Liver (tissue), 9 donors: ENCODE measurements around the gene RPTOR. TPM values are rescaled to one million over a fixed set of nuclear protein-coding genes. Genes with fewer than 3 reads are reported as not detected.

ENCODE experiments used
- DNase-seq: peaks from one replicate; pipeline ENCODE4 v3.0.0-alpha.2; 2017; ENCODE audit warnings: low spot score
- H3K27ac ChIP-seq, 2 donors: one replicate each; pipeline ENCODE4 v1.7.0; 2013; ENCODE audit warnings: inconsistent platforms in 2 of 2, low read length in 2 of 2, control low read depth in 1 of 2, low read depth in 1 of 2, mild to moderate bottlenecking in 1 of 2
- H3K27me3 ChIP-seq, 4 donors: one replicate each; pipeline versions ENCODE4 v1.6.1 to v1.7.0; 2013; ENCODE audit warnings: low read length in 3 of 4, inconsistent platforms in 1 of 4, mild to moderate bottlenecking in 1 of 4, moderate library complexity in 1 of 4; ENCODE audit not compliant: control insufficient read depth in 4 of 4, insufficient read depth in 4 of 4
- H3K36me3 ChIP-seq, 4 donors: one replicate each; pipeline versions ENCODE4 v1.6.1 to v1.7.0; 2013; ENCODE audit warnings: low read length in 3 of 4, mild to moderate bottlenecking in 3 of 4, low read depth in 1 of 4, moderate library complexity in 1 of 4; ENCODE audit not compliant: control insufficient read depth in 4 of 4, insufficient read depth in 3 of 4
- H3K4me1 ChIP-seq, 4 donors: one replicate each; pipeline versions ENCODE4 v1.6.1 to v1.7.0; 2013; ENCODE audit warnings: low read length in 3 of 4, mild to moderate bottlenecking in 3 of 4, moderate library complexity in 1 of 4; ENCODE audit not compliant: control insufficient read depth in 4 of 4, insufficient read depth in 4 of 4
- H3K4me3 ChIP-seq, 3 donors: one replicate each; pipeline versions ENCODE4 v1.6.1 to v1.7.0; 2013; ENCODE audit warnings: low read length in 3 of 3, control low read depth in 1 of 3, low read depth in 1 of 3, mild to moderate bottlenecking in 1 of 3
- H3K9ac ChIP-seq, 2 donors: one replicate each; pipeline ENCODE4 v1.7.0; 2013; ENCODE audit warnings: low read length in 2 of 2, mild to moderate bottlenecking in 2 of 2, moderate library complexity in 2 of 2, control low read depth in 1 of 2, low read depth in 1 of 2
- H3K9me3 ChIP-seq, 4 donors: one replicate each; pipeline versions ENCODE4 v1.6.1 to v1.7.0; 2013; ENCODE audit warnings: low read length in 3 of 4; ENCODE audit not compliant: control insufficient read depth in 4 of 4
- ATF3 ChIP-seq: IDR thresholded peaks from 2 replicates; pipeline ENCODE4 v1.6.1; 2016; ENCODE audit warnings: antibody characterized with exemption
- CTCF ChIP-seq: fragments of 150-350 bp; IDR thresholded peaks from 2 replicates; pipeline ENCODE4 v1.5.1; 2017; ENCODE audit warnings: improper control_type of control experiment, low read depth, low read length; ENCODE audit not compliant: missing input control
- HNF4A ChIP-seq, 2 donors: conservative IDR thresholded peaks; 2 replicates each; pipeline ENCODE4 v1.6.1; 2016; ENCODE audit warnings: antibody characterized with exemption in 2 of 2, mild to moderate bottlenecking in 2 of 2
- HNF4G ChIP-seq: IDR thresholded peaks from 2 replicates; pipeline ENCODE4 v1.6.1; 2016; ENCODE audit warnings: antibody characterized with exemption
- JUND ChIP-seq, 2 donors: IDR thresholded peaks; 2 replicates each; pipeline ENCODE4 v1.6.1; 2016; ENCODE audit warnings: antibody characterized with exemption in 2 of 2
- MAX ChIP-seq: IDR thresholded peaks from 2 replicates; pipeline ENCODE4 v1.6.1; 2016; ENCODE audit warnings: antibody characterized with exemption
- NR2F2 ChIP-seq: IDR thresholded peaks from 2 replicates; pipeline ENCODE4 v1.6.1; 2016; ENCODE audit warnings: antibody characterized with exemption
- RXRA ChIP-seq, 2 donors: IDR thresholded peaks; 2 replicates each; pipeline ENCODE4 v1.6.1; 2017 to 2018; ENCODE audit warnings: antibody characterized with exemption in 2 of 2, mild to moderate bottlenecking in 1 of 2
- TAF1 ChIP-seq: conservative IDR thresholded peaks from 2 replicates; pipeline ENCODE4 v1.6.1; 2016; ENCODE audit warnings: antibody characterized with exemption, mild to moderate bottlenecking
- ZBTB33 ChIP-seq: IDR thresholded peaks from 2 replicates; pipeline ENCODE4 v1.6.1; 2016; ENCODE audit warnings: antibody characterized with exemption
- WGBS: extraction: QIAGEN DNeasy Blood & Tissue Kit; methylation state at CpG from one replicate; pipeline ENCODE4 v1.1.7; 2013; 5-methylcytosine and 5-hydroxymethylcytosine counted together
- polyA plus RNA-seq, 2 donors: library from polyadenylated mRNA; stranded (reverse) in 1 of 2; unstranded in 1 of 2; fragments of 200-250 nt in 1 of 2; fragments of >200 nt in 1 of 2; fragmentation: Nextera tagmentation in 1 of 2; extraction: Ambion mirVana in 1 of 2; gene quantifications; one replicate each; pipeline versions ENCODE4 v1.2.1 to v1.2.3, GENCODE V29; 2013 to 2015
- total RNA-seq, 2 donors: library from RNA; depleted of rRNA; stranded (reverse); fragments of >200 nt; gene quantifications; one replicate each; pipeline ENCODE4 v1.2.3, GENCODE V29; 2014
- donor health status: healthy.
- donor health status: healthy.
- donor health status: healthy.
- donor health status: healthy.
- donor health status: healthy.

The RPTOR gene
- total and polyA plus RNA-seq, 4 donors = 4.8 to 25.4 (median 11.6) TPM

GRCh38 chr17:80872001-80872500 is 327.4 kb downstream of the RPTOR start:
- H3K27me3 ChIP-seq = no peaks in the 10 kb centered on the region
- no peak for DNase-seq
- H3K27ac ChIP-seq = no peak overlapping the region
- no peaks in the 10 kb centered on the region for H3K9me3 ChIP-seq
- no peak overlapping the region for H3K4me3 ChIP-seq
- H3K9ac ChIP-seq = no peak overlapping the region
- 88% methylated on average over 14 of the region's 14 CpGs for WGBS
- H3K36me3 ChIP-seq = peaks cover 0 to 2% (median 0%) of the 10 kb centered on the region in 4 donors
- TF ChIP-seq ZBTB33 (no peak), TAF1 (no peak), NR2F2 (no peak), HNF4A (conservative IDR thresholded peaks at IDR 0.05) (no peak), JUND (IDR thresholded peaks at IDR 0.05) (no peak)
- peaks cover 0 to 11% (median 5%) of the 10 kb centered on the region in 4 donors for H3K4me1 ChIP-seq

GRCh38 chr17:80872501-80873306 is 328.1 kb downstream of the RPTOR start:
- Histone ChIP-seq H3K27ac (no peak overlapping the region), H3K4me1 (peaks cover 0 to 10% (median 5%) of the 10 kb centered on the region in 4 donors), H3K9me3 (no peaks in the 10 kb centered on the region), H3K4me3 (no peak overlapping the region), H3K9ac (no peak overlapping the region), H3K36me3 (peaks cover 0 to 2% (median 0%) of the 10 kb centered on the region in 4 donors), H3K27me3 (no peaks in the 10 kb centered on the region)
- WGBS = 85% methylated on average over 18 of the region's 18 CpGs
- TF ChIP-seq NR2F2 (no peak), JUND (IDR thresholded peaks at IDR 0.05) (no peak), HNF4G (no peak), MAX (no peak), RXRA (IDR thresholded peaks at IDR 0.05) (no peak), HNF4A (conservative IDR thresholded peaks at IDR 0.05) (no peak)
- DNase-seq = no peak

GRCh38 chr17:80873307-80873951 is 328.8 kb downstream of the RPTOR start:
- TF ChIP-seq CTCF (no peak), NR2F2 (no peak), ATF3 (no peak), MAX (no peak), RXRA (IDR thresholded peaks at IDR 0.05) (peak in 1 of 2 donors; percentile 32)
- Histone ChIP-seq H3K9ac (no peak overlapping the region), H3K27ac (no peak overlapping the region), H3K4me3 (no peak overlapping the region), H3K27me3 (no peaks in the 10 kb centered on the region), H3K4me1 (peaks cover 0 to 5% (median 0%) of the 10 kb centered on the region in 4 donors), H3K9me3 (no peaks in the 10 kb centered on the region), H3K36me3 (peaks cover 0 to 2% (median 0%) of the 10 kb centered on the region in 4 donors)
- no peak for DNase-seq
- 81% methylated on average over 14 of the region's 14 CpGs for WGBS
